GM12891 (cell line): ENCODE measurements around the gene AIDA.

Experiments used
- DNase-seq: peaks from one replicate; pipeline ENCODE4 v3.0.0; 2011; ENCODE audit warnings: low spot score; ENCODE audit not compliant: insufficient read length
- FAIRE-seq: peaks from 2 replicates; lab custom pipeline; 2011; peaks lifted over from hg19 to GRCh38; lab: Jason Lieb, UNC
- PAX5 ChIP-seq: IDR thresholded peaks from 2 replicates; pipeline ENCODE4 v1.6.1; 2011; ENCODE audit warnings: low read length, moderate library complexity, mild to moderate bottlenecking; ENCODE audit not compliant: insufficient read depth, severe bottlenecking
- POLR2A ChIP-seq: IDR thresholded peaks from 2 replicates; pipeline ENCODE4 v1.6.1; 2011; ENCODE audit warnings: low read depth, low read length, control low read depth
- POLR2AphosphoS5 ChIP-seq: IDR thresholded peaks from 2 replicates; pipeline ENCODE4 v1.6.1; 2011; ENCODE audit warnings: low read depth, low read length, control low read depth
- POU2F2 ChIP-seq: IDR thresholded peaks from 2 replicates; pipeline ENCODE4 v1.6.1; 2011; ENCODE audit warnings: low read depth, mild to moderate bottlenecking, control low read depth, low read length, moderate library complexity
- SPI1 ChIP-seq: IDR thresholded peaks from 2 replicates; pipeline ENCODE4 v1.6.1; 2011; ENCODE audit warnings: low read depth, low read length, control low read depth
- TAF1 ChIP-seq: IDR thresholded peaks from 2 replicates; pipeline ENCODE4 v1.6.1; 2011; ENCODE audit warnings: low read depth, low read length, control low read depth

AIDA gene

DNA sequence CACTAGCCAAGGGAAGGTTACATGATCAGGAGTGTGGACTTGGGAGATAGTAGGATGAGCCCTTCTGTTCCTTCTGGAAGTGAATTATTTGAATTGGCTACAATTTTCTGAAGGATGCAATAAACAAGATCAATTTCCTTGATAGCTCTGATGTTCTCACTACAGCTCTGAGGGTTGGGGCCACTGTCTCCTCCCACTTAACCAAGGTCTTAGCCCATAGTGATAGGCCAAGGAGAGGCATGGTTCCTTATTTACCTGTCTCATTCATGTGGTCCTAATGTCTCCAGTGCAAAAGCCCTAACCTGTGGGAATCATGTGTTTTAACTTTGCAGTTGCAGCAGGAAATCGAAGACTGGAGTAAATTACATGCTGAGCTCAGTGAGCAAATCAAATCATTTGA is 59.6 kb downstream of the AIDA start:
- peak; percentile 35 for FAIRE-seq
- no peak for TF ChIP-seq PAX5
- no peak for TF ChIP-seq TAF1
- no peak for TF ChIP-seq POLR2AphosphoS5
- no peak for TF ChIP-seq SPI1
- no peak for TF ChIP-seq POU2F2
- TF ChIP-seq POLR2A: no peak

DNA sequence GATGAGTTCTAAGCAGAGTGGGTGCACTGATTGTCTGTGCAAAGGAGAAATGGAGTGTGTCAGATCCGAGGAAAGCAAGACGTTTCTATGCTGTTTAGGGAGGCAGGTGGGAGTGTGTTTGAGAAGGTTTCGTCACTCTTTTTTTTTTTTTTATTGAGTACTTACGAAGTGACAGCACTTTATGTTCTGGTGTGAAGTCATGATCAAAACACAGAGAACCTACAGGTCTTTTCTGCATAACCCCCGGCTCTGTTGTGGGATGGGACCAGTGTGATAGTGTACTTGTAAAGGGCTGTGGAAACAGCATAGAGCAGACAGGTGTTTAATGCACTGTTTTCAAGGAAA is 67.7 kb downstream of the AIDA start:
- no peak for DNase-seq
- peak; percentile 5 for FAIRE-seq
- no peak for TF ChIP-seq POLR2AphosphoS5
- TF ChIP-seq POU2F2: no peak
- no peak for TF ChIP-seq POLR2A
- TF ChIP-seq TAF1: no peak
- TF ChIP-seq PAX5: no peak
- TF ChIP-seq SPI1: no peak

More for the DNA sequence above, 59.6 kb downstream of the AIDA start:
- no peak for DNase-seq

DNA sequence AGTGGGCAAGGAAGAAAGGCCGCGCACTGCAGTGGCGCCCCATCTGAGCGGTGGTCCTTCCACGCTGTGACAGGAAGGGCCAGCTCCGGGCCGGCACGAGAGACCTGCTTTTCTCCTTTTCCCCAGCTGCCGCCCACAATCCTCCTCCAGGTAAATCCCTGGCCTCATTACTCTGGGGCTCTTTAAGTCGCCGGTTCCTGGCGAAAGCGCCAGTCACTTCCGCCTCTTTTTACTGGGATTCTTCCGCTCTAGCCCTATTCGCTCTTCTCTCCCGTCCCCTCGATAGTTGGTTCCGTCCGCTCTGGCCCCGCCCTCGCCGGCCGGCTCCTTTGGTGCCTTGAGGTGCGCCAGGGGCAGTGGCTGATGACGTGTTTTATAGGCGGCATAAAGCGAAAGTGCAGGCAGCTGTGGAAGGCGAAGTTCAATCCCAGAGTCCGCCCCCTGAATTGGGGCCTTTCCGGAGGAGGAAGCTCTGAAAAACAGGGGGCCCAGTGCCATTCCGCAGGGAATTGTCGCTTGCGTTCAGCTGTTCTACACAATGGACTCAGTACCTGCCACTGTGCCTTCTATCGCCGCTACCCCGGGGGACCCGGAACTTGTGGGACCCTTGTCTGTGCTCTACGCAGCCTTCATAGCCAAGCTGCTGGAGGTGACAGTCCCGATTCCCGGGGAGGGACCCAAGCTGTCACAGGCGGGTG is 68.2 kb downstream of the AIDA start:
- peak; percentile 36 for TF ChIP-seq SPI1
- TF ChIP-seq PAX5: no peak
- peak; percentile 10; the same call in 1 of the 2 replicates for TF ChIP-seq POU2F2
- TF ChIP-seq POLR2AphosphoS5: peak; percentile 88
- peak; percentile 93 for TF ChIP-seq POLR2A
- TF ChIP-seq TAF1: no peak; the same call in none of the 2 replicates
- DNase-seq (peak; percentile 67), FAIRE-seq (peak; percentile 99)

GRCh38 chr1:222643606-222643937 is 68.7 kb downstream of the AIDA start:
- DNase-seq (no peak), FAIRE-seq (no peak)
- no peak for TF ChIP-seq POLR2AphosphoS5
- peak; percentile 71; the same call in 1 of the 2 replicates for TF ChIP-seq TAF1
- TF ChIP-seq POLR2A: no peak
- TF ChIP-seq POU2F2: 0 out of 2 replicates have a peak, but pooled peaks have one; percentile 6

DNA sequence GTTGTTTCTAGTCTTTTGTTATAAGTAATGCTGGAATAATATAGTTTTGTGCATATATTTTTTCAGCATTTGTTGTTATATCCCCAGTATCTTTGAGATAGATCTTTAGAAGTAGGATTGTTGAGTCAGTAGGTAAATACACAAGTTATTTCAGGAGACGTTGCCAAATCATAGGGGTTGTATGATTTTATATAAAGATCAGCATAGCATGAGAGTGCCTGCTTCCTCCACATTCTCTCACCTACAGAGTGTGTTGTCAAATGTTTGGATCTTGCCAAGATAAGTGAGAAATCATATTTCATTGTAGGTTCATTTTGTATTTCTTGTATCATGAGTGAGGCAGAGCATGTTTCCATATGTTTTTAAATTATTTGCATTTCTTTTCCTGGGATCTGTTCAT is 69.8 kb downstream of the AIDA start:
- no peak for FAIRE-seq

GRCh38 chr1:222641269-222641948 is 70.9 kb downstream of the AIDA start:
- no peak for FAIRE-seq
- TF ChIP-seq SPI1 (no peak), PAX5 (no peak), POLR2AphosphoS5 (no peak), POU2F2 (no peak), TAF1 (no peak), POLR2A (no peak)
- no peak for DNase-seq

More for the DNA sequence above, 69.8 kb downstream of the AIDA start:
- DNase-seq: no peak
- TF ChIP-seq PAX5 (no peak), POLR2A (no peak), SPI1 (no peak), POU2F2 (no peak), TAF1 (no peak), POLR2AphosphoS5 (no peak)

DNA sequence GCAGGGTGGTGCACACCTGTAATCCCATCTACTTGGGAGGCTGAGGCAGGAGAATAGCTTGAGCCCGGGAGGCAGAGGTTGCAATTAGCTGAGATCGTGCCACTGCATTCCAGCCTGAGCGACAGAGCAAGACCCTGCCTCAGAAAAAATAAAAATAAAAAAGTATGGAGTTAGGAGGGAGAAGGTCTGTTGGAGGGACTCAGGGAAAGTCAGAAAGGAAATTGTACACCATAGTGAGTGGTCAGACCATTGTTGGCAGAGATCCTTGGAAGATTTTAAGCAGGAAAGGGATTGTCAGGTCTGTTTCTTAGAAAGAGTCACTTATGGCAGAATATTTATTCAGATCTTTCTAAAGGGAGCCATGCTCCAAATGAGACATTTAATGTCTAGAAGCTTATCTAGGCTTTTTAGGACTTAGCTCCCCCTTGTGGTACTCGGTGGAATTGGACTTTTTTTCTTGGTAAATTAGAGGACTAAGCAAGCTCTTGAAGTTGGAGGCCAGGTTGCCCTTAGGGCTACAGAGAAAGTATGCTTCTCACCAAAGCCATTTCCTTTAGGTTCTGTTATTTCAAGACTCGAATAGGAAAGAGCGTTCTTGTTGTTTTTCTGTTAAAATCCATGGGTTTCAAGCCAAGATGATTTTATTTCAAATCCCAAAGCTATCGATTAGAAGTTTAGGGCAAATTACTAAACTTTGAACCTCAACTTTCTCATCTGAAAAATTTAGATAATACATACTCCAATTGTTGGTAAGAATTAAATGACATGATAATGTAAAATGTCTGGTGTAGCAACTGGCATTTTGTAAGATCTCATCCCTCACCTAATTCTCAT is 77.9 kb downstream of the AIDA start:
- no peak for TF ChIP-seq PAX5
- TF ChIP-seq SPI1: no peak
- TF ChIP-seq POLR2A: no peak
- no peak for TF ChIP-seq TAF1
- no peak for TF ChIP-seq POLR2AphosphoS5
- no peak for TF ChIP-seq POU2F2

DNA sequence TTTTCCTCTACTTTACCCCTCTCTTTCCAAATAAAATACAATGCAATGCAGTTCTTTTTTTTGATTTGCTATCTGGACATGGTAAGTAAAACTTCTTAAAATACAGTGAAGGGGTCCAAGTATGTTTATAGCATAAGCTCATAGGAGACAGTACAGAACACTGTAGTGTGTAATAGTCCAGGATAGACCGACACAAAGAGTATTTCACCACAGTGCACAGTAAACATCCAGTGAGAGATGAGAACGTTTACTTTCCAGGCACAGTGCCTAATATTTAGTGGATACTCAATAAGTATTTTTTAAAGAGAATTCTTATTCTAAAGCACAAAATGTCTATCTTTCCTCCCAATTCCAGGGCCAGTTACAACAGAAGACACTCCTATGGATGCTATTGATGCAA is 79.5 kb downstream of the AIDA start:
- TF ChIP-seq TAF1 (no peak), SPI1 (no peak), POLR2A (no peak), POLR2AphosphoS5 (no peak), POU2F2 (no peak), PAX5 (no peak)
- no peak for FAIRE-seq
- DNase-seq: no peak

More for the DNA sequence above, 77.9 kb downstream of the AIDA start:
- FAIRE-seq (no peak), DNase-seq (peak; percentile 18)
